ENCODE results near the gene HOTAIR. TPM values are rescaled to one million over a fixed set of nuclear protein-coding genes. Genes with fewer than 3 reads are reported as not detected.

The HOTAIR gene
- total and polyA plus RNA-seq, 5 donors, result not detected

DNA sequence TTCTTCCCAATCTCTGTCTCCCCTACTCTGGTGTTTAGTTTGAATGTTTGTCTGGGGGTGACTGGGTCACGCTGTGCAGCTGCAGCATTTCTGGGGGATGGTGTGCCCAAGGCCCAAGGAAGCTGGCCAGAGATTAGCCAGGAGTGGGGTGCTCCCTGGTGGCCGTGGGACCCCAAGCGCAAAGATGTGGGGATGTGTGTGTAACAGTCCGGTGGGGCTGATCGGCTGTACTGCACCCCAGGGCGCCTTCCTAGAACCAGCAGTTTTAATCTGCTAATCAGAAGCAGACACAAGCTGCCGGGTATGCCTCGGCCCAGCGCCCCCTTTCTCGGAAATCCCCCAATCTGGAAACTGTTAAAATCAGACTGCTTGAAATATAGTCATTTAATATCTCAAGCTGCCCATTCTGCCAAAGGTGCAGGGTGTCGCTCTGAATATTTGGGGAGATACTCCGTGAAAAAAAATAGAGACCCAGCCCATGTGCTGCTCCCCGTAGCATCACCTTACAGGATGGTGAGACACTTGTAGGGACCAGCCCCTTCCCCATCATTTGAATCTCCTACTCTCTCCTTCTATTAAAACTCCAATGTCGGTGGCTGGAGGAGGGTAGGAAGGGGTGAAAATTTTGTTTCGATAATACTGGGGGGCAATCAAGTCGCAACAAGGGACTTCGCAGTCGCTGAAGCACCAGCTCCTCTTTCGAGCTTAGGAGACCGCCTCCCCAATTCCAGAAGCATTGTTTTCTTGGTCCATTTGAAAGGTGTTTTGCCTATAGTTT, 29.5 kb upstream of the HOTAIR start:
- no peak overlapping the region for H3K4me3 ChIP-seq (ENCODE audit: low read length)
- no peak overlapping the region for H3K27ac ChIP-seq (ENCODE audit: low read length)
- no peaks in the 10 kb centered on the region for H3K9me3 ChIP-seq (ENCODE audit: control insufficient read depth, low read length)
- no peaks in the 10 kb centered on the region for H3K27me3 ChIP-seq (ENCODE audit: control insufficient read depth, insufficient read depth)
- ATAC-seq (no peak), DNase-seq (no peak)
- intact Hi-C loops (cut with DNase I), result no loop called here
- 20% methylated on average over 20 of the region's 20 CpGs for WGBS
- H3K4me1 ChIP-seq (ENCODE audit: control insufficient read depth, insufficient read depth, low read length), result peaks cover under 1% of the 10 kb centered on the region

DNA sequence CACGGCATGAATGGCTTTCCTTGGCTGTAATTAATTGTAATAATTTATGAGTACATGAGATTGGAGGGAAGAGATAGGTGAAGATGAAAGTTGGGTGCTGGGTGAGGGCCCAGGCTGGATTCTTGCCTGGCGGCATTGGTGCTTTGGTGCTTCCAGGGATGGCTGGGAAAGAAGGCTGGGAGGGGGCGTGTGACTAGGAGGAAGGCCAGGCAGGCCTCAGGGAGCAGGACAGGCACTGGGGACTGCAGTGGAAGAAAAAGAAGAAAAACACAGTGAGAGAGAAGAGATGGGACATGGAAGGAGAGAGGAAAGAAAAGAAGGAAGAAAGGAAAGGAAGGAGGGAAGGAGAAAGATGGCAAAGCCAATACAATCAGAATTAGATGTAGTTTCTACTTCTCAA, 28.9 kb upstream of the HOTAIR start:
- H3K4me3 ChIP-seq (ENCODE audit: low read length), result no peak overlapping the region
- intact Hi-C loops (cut with DNase I), result no loop called here

DNA sequence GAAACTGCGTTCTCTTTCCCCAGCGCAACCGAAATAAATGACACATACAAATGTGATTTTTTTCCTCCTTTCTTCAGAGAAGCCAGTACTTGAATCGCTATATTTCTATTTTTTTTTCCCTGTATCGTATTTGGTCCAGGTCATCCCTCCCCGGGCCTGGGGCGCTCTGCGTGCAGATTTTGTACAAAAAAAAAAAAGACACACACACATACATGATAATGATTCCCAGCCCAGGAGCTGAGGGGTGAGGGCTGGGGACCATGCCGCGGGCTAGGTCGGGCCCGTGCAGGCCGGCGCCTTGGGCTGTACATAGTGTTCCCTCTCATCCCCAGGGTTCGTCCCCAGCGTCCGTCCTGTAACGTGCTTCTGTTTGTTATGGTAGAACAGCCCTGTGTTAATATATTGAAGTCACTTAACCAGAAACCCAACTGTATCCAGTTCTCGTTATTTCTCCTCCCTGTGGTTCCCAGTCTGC, 28.2 kb upstream of the HOTAIR start:
- H3K4me3 ChIP-seq (ENCODE audit: low read length), result no peak overlapping the region
- H3K27ac ChIP-seq (ENCODE audit: low read length), result no peak overlapping the region
- WGBS, result 28% methylated on average over 19 of the region's 19 CpGs
- no peak for DNase-seq
- ATAC-seq, result no peak
- intact Hi-C loops (cut with DNase I), result no loop called here
- H3K4me1 ChIP-seq (ENCODE audit: control insufficient read depth, insufficient read depth, low read length), result no peaks in the 10 kb centered on the region
- H3K9me3 ChIP-seq (ENCODE audit: control insufficient read depth, low read length), result no peaks in the 10 kb centered on the region
- H3K27me3 ChIP-seq (ENCODE audit: control insufficient read depth, insufficient read depth), result no peaks in the 10 kb centered on the region

More for the DNA sequence above, 28.9 kb upstream of the HOTAIR start:
- H3K9me3 ChIP-seq (ENCODE audit: control insufficient read depth, low read length), result no peaks in the 10 kb centered on the region
- 31% methylated on average over 3 of the region's 3 CpGs for WGBS
- ATAC-seq (no peak), DNase-seq (no peak)
- no peaks in the 10 kb centered on the region for H3K4me1 ChIP-seq (ENCODE audit: control insufficient read depth, insufficient read depth, low read length)
- H3K27ac ChIP-seq (ENCODE audit: low read length), result no peak overlapping the region
- H3K27me3 ChIP-seq (ENCODE audit: control insufficient read depth, insufficient read depth), result no peaks in the 10 kb centered on the region

DNA sequence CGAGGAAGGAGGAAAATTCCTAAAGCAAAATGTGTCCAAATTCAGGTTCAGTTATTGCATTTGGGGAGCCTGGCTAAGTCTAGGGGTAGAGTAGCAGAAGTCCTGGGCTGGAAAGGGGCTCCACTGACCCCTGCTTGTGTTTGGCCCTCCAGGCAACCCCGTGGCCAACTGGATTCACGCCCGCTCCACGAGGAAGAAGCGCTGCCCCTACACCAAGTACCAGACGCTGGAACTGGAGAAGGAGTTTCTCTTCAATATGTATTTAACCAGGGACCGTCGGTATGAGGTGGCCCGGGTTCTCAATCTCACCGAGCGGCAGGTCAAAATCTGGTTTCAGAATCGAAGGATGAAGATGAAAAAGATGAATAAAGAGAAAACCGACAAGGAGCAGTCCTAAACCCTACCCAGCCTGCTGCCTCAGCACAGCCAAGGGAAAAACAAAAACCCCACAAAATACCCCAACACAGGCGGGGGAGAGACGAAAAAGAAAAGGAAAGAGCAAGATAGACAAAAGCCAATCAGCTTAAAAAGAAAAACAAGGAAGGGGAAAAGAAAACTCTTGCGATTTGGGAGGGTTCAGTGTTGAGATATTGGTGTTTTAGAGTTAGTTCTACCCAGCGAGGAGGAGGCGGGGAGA, 27.6 kb upstream of the HOTAIR start:
- H3K9me3 ChIP-seq (ENCODE audit: control insufficient read depth, low read length), result no peaks in the 10 kb centered on the region
- H3K4me1 ChIP-seq (ENCODE audit: control insufficient read depth, insufficient read depth, low read length), result no peaks in the 10 kb centered on the region
- WGBS, result 18% methylated on average over 19 of the region's 19 CpGs
- H3K4me3 ChIP-seq (ENCODE audit: low read length), result no peak overlapping the region
- no peak overlapping the region for H3K27ac ChIP-seq (ENCODE audit: low read length)
- DNase-seq (no peak), ATAC-seq (no peak)
- intact Hi-C loops (cut with DNase I), result no loop called here
- H3K27me3 ChIP-seq (ENCODE audit: control insufficient read depth, insufficient read depth), result no peaks in the 10 kb centered on the region

DNA sequence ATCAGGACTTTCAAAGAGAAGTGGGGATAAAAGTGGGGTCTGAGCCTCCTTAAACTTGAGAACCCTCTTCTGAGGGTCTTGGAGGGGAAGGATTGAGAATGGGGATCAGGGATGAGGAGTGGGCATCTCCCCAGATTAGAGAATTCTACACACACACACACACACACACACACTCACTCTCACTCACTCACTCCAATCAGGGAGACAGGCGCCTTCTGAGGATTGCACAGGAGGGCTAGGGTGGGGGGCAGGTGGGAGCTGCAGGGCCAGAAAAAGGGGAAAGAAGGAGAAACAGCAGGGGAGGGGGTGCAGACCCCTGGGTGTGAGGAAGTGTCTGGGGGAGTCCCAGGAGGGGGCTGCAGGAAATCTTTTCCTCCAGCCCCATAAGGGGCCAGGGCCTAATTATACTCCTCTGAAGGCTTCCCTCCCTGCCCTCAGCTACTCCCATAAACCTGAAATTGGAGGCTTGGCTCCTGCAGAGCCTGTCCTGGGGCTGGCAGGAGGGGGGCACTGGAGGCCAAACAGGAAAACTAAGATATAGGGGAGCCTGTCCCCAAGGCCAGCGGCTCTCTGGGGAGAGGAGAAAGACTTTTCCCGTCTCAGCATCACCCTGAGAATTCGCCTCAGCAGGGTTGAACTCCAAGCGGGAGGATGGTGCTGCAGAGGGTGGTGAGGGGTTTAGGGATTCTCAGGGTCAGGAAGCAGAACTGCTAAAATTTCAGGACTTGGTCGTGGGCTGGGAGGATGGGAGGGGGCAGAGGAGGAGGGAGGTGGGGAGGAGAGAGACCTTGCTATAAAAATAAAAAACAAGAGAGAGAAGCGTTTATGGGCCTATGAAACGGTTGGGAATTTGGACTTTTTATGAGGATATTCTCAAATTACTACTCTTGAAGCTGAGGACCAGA, 26.8 kb upstream of the HOTAIR start:
- Histone ChIP-seq H3K4me1 (ENCODE audit: control insufficient read depth, insufficient read depth, low read length) (no peaks in the 10 kb centered on the region), H3K9me3 (ENCODE audit: control insufficient read depth, low read length) (no peaks in the 10 kb centered on the region), H3K27ac (ENCODE audit: low read length) (no peak overlapping the region), H3K27me3 (ENCODE audit: control insufficient read depth, insufficient read depth) (no peaks in the 10 kb centered on the region), H3K4me3 (ENCODE audit: low read length) (no peak overlapping the region)
- 29% methylated on average over 8 of the region's 8 CpGs for WGBS
- intact Hi-C loops (cut with DNase I), result no loop called here
- DNase-seq, result no peak
- ATAC-seq, result no peak

DNA sequence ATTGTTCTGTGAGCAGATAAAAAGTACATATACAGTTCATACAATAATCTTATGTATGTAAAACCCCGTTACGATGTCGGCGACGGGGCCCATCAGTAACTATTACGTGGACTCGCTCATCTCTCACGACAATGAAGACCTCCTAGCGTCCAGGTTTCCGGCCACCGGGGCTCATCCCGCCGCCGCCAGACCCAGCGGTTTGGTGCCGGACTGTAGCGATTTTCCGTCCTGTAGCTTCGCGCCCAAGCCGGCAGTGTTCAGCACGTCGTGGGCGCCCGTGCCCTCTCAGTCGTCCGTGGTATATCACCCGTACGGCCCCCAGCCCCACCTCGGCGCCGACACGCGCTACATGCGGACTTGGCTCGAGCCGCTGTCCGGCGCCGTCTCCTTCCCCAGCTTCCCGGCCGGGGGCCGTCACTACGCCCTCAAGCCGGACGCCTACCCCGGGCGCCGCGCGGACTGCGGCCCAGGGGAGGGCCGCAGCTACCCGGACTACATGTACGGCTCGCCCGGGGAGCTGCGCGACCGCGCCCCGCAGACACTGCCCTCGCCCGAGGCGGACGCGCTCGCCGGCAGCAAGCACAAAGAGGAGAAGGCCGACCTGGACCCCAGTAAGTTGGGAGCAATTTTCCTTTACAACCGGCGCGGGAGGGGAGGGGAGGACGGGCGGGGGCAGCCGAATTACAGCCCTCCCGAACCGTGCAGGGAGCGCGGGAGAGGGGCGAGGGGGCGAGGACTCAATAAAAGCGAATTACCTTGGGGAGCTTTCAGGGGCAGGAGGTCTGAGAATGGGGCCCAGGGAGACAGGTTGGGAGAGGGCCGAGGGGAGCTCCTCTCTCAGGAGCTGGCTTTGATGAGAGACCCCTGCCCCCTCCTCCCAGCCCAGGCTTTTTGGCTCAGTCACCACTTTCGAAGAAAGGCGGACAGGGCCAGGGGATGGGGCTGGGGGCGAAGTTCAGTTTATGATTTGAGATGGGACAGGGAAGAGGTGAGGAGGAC, 25.7 kb upstream of the HOTAIR start, which contains the start of gene HOXC9:
TSS of gene HOXC9 (plus strand) at position 46 of the 999 bp plus-strand sequence. CDS start at position 74, 28 bp downstream.
- DNase-seq, result no peak
- peak within 1 kb of the TSS; percentile 13 for H3K4me3 ChIP-seq (ENCODE audit: low read length)
- WGBS, result 3% methylated on average over 87 of the region's 87 CpGs
- H3K4me1 ChIP-seq (ENCODE audit: control insufficient read depth, insufficient read depth, low read length), result peaks cover 2% of the 10 kb centered on the region
- no peaks in the 10 kb centered on the region for H3K9me3 ChIP-seq (ENCODE audit: control insufficient read depth, low read length)
- ATAC-seq, result peak in 1 of 2 donors; percentile 16
- H3K27me3 ChIP-seq (ENCODE audit: control insufficient read depth, insufficient read depth), result no peaks in the 10 kb centered on the region
- no peak within 1 kb of the TSS for H3K27ac ChIP-seq (ENCODE audit: low read length)
- intact Hi-C loops (cut with DNase I), result no loop called here

DNA sequence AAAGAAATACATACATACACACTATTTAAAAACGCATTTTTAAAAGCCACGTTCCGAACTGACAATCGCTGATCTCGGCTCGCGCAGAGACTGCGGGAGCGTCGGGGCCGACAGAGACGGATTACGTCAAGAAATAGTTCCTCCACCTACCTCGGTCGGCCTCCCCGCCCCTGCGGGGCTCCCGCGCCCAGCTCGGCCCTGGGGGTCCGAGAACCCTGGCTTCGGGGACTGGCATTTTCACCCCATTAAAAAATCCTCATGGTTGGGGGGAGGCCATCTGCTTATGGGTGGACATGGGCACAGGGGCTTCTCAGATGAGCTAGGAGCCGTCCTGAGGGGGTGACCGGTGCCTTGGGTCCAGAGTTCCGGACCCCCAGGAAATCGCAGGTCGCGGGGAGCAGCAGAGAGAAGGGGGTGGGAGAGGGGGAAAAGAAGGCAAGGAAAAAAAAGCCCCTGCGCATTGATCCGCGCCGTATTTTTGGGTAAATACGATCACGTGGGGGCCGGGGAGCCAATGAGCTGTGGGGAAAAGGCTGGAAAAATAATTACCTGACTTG, 24.9 kb upstream of the HOTAIR start:
- no peak for DNase-seq
- H3K9me3 ChIP-seq (ENCODE audit: control insufficient read depth, low read length), result no peaks in the 10 kb centered on the region
- H3K27ac ChIP-seq (ENCODE audit: low read length), result no peak overlapping the region
- peaks cover 3% of the 10 kb centered on the region for H3K4me1 ChIP-seq (ENCODE audit: control insufficient read depth, insufficient read depth, low read length)
- intact Hi-C loops (cut with DNase I), result no loop called here
- WGBS, result 2% methylated on average over 35 of the region's 35 CpGs
- ATAC-seq, result no peak
- H3K4me3 ChIP-seq (ENCODE audit: low read length), result peak overlapping the region; percentile 13
- no peaks in the 10 kb centered on the region for H3K27me3 ChIP-seq (ENCODE audit: control insufficient read depth, insufficient read depth)

DNA sequence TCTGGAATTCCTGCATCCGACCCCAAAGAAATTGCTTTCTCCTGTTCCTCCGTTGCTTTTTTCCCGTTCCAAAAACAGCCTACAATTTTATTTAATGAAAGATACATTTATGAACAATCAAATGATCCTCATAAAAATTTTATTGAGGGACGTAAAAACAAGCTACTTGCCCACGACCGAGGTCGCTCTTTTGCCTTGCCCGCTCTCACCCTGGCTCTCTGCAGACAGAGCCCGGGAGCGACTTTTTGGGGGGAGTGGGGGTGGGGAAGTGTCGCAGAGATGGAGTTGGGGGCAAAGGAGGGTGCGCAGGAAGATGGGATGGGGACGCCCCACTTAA, 24.1 kb upstream of the HOTAIR start:
- Histone ChIP-seq H3K27ac (ENCODE audit: low read length) (no peak overlapping the region), H3K27me3 (ENCODE audit: control insufficient read depth, insufficient read depth) (no peaks in the 10 kb centered on the region), H3K4me3 (ENCODE audit: low read length) (no peak overlapping the region), H3K4me1 (ENCODE audit: control insufficient read depth, insufficient read depth, low read length) (peaks cover 3% of the 10 kb centered on the region), H3K9me3 (ENCODE audit: control insufficient read depth, low read length) (no peaks in the 10 kb centered on the region)
- intact Hi-C loops (cut with DNase I), result no loop called here
- 9% methylated on average over 13 of the region's 13 CpGs for WGBS
- no peak for DNase-seq
- ATAC-seq, result no peak

DNA sequence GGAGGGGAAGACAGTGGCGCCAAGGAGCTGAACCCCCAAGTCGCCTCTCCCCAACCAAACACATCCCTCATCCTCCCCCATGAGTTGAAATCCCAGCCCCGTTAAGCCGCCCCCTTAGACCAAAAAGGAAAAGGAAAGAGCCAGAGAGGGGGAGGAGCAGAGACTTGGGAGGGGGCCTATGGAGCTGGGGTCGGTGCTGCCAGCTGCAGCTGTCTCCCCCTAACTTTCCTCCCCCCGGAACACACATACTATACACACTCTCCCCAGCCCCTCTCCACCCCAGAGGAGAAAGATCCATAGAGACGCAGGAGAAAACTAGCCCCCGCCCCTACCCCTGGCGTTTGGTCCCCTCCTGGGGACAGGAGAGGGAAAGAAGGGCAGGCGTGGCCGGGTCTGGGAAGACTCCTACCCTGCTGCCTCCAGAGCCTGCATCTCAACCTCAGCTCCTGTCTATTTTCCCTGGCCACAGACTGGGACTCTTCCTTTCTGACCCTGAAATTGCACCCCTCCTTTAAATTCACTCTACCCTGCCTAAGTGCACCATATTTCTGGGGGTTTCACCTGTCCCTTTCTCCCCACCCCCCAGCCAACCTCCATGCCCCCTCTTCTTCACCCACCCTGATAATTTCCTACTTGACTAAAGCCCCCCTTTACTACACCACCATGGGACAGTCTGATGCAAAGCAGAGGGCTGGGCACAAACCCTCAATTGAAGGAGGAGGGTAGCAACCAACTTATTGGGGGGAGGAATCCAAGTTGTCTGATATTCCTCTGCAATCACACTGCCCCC, 23.6 kb upstream of the HOTAIR start:
- DNase-seq (no peak), ATAC-seq (no peak)
- Histone ChIP-seq H3K4me1 (ENCODE audit: control insufficient read depth, insufficient read depth, low read length) (peaks cover 3% of the 10 kb centered on the region), H3K27me3 (ENCODE audit: control insufficient read depth, insufficient read depth) (peaks cover 2% of the 10 kb centered on the region), H3K4me3 (ENCODE audit: low read length) (no peak overlapping the region), H3K27ac (ENCODE audit: low read length) (no peak overlapping the region), H3K9me3 (ENCODE audit: control insufficient read depth, low read length) (no peaks in the 10 kb centered on the region)
- intact Hi-C loops (cut with DNase I), result no loop called here
- 5% methylated on average over 11 of the region's 11 CpGs for WGBS
